SJSA1 (cell line): ENCODE data around the gene GPALPP1. TPM values are rescaled to one million over a fixed set of nuclear protein-coding genes. Genes with fewer than 3 reads are reported as not detected.
"Not testable (repeated sequence)": the region's sequence is repeated elsewhere in the genome, so short reads cannot be mapped to it uniquely, and the experiment has no call there.

Experiments
- DNase-seq, 2 experiments: peaks; one replicate each; pipeline ENCODE4 v3.0.0-alpha.2; 2015 to 2020; ENCODE audit warnings: low spot score in 2 of 2, low read depth in 1 of 2
- H3K27ac ChIP-seq: fragments of 250-450 bp; sonication (Bioruptor Pico); 2 replicates; pipeline ENCODE4 v1.5.1; 2020; ENCODE audit warnings: mild to moderate bottlenecking, moderate library complexity
- H3K27me3 ChIP-seq: fragments of 250-450 bp; sonication (Bioruptor Pico); replicated peaks from 2 replicates; pipeline ENCODE4 v1.5.1; 2020; ENCODE audit warnings: mild to moderate bottlenecking, moderate library complexity
- H3K36me3 ChIP-seq: fragments of 250-450 bp; sonication (Bioruptor Pico); 2 replicates; pipeline ENCODE4 v1.5.1; 2020; ENCODE audit warnings: mild to moderate bottlenecking
- H3K4me1 ChIP-seq: fragments of 250-450 bp; sonication (Bioruptor Pico); replicated peaks from 2 replicates; pipeline ENCODE4 v1.6.1; 2021; ENCODE audit warnings: mild to moderate bottlenecking
- H3K4me3 ChIP-seq: fragments of 250-450 bp; sonication (Bioruptor Pico); 2 replicates; pipeline ENCODE4 v1.5.1; 2020; ENCODE audit warnings: mild to moderate bottlenecking
- H3K9me3 ChIP-seq: fragments of 250-450 bp; sonication (Bioruptor Pico); replicated peaks from 2 replicates; pipeline ENCODE4 v1.5.1; 2020; ENCODE audit warnings: mild to moderate bottlenecking
- total RNA-seq: library from RNA; depleted of rRNA; stranded (reverse); fragments of >200 nt; shearing (Covaris generic); gene quantifications from 2 replicates; pipeline ENCODE4 v1.2.3, GENCODE V29; 2014; rRNA removed

The GPALPP1 gene
- total RNA-seq, 1 experiment from 2014 or later, result 32.2 TPM

- Histone ChIP-seq H3K4me3 (no peak overlapping the region), H3K27me3 (no peaks in the 10 kb centered on the region), H3K9me3 (no peaks in the 10 kb centered on the region), H3K4me1 (peaks cover 14% of the 10 kb centered on the region), H3K27ac (no peak overlapping the region), H3K36me3 (no peaks in the 10 kb centered on the region)
- DNase-seq, result no peak
These were observed 70.7 kb downstream of the GPALPP1 start for GRCh38 chr13:45060062-45060461.

- no peaks in the 10 kb centered on the region for H3K4me1 ChIP-seq
- H3K27ac ChIP-seq, result no peak overlapping the region
- no peak overlapping the region for H3K4me3 ChIP-seq
- H3K9me3 ChIP-seq, result no peaks in the 10 kb centered on the region
- no peak for DNase-seq
- no peaks in the 10 kb centered on the region for H3K27me3 ChIP-seq
- H3K36me3 ChIP-seq, result no peaks in the 10 kb centered on the region
These were observed 74.0 kb downstream of the GPALPP1 start for GRCh38 chr13:45063261-45063860.

DNA sequence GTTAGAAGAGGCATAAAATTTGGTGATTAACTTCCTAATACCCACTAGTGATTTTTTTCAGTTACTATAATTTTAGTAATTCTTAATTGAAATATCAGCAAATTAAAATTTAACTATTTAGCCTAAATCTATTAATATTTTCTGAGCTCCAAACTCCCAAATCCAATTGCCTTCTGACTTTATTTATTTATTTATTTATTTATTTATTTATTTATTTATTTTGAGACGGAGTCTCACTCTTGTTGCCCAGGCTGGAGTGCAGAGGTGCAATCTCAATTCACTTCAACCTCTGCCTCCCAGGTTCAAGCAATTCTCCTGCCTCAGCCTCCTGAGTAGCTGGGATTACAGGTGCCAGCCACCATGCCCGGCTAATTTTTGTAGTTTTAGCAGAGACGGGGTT is 74.6 kb downstream of the GPALPP1 start:
- not testable (repeated sequence) for H3K4me3 ChIP-seq, H3K36me3 ChIP-seq, H3K4me1 ChIP-seq, H3K27ac ChIP-seq, H3K27me3 ChIP-seq, DNase-seq, H3K9me3 ChIP-seq

DNA sequence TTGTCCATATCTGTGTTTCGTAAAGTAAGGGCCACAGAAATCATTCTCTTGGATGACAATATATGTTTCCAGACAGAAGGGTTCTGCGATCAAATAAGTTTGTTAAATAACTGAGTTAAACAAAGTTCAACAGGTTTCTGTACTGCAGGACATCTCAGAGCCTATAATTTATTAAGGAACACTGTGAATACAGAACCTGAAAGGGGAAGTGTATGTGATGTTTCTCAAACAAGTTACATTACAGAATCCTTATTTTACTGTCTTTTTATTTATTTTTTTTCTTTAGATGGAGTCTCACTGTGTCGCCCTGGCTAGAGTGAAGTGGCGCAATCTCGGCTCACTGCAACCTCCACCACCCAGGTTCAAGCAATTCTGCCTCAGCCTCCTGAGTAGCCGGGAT is 75.6 kb downstream of the GPALPP1 start:
- H3K27me3 ChIP-seq, result no peaks in the 10 kb centered on the region
- no peaks in the 10 kb centered on the region for H3K4me1 ChIP-seq

GRCh38 chr13:45068036-45069001 is 79.0 kb downstream of the GPALPP1 start:
- H3K4me3 ChIP-seq, result no peak overlapping the region
- H3K9me3 ChIP-seq, result no peaks in the 10 kb centered on the region
- H3K36me3 ChIP-seq, result no peaks in the 10 kb centered on the region
- no peak overlapping the region for H3K27ac ChIP-seq
- H3K4me1 ChIP-seq, result no peaks in the 10 kb centered on the region
- no peaks in the 10 kb centered on the region for H3K27me3 ChIP-seq
- no peak for DNase-seq

More for the DNA sequence above, 75.6 kb downstream of the GPALPP1 start:
- Histone ChIP-seq H3K36me3 (no peaks in the 10 kb centered on the region), H3K27ac (no peak overlapping the region), H3K9me3 (no peaks in the 10 kb centered on the region), H3K4me3 (no peak overlapping the region)
- DNase-seq, result no peak

GRCh38 chr13:45073809-45074208 is 84.5 kb downstream of the GPALPP1 start:
- no peaks in the 10 kb centered on the region for H3K4me1 ChIP-seq
- no peak overlapping the region for H3K27ac ChIP-seq
- no peaks in the 10 kb centered on the region for H3K36me3 ChIP-seq
- no peaks in the 10 kb centered on the region for H3K27me3 ChIP-seq
- H3K9me3 ChIP-seq, result no peaks in the 10 kb centered on the region
- no peak for DNase-seq
- no peak overlapping the region for H3K4me3 ChIP-seq

DNA sequence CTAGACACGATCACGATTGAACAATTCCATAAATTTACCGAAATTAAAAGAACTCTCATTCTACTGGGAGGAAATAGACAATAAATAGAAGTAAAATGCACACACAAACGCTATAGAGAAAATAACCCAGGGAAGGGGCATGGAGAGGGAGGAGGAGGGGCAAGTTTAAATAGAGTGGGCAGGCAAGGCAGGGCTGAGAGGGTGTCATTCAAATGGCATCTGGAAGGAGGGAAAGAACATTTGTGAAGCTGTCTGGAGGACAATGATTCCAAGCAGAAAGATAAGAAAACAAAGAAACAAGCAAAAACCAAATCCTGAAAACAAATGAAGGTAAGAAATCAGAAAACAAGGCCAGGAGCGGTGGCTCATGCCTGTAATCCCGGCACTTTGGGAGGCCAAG is 85.4 kb downstream of the GPALPP1 start:
- H3K4me1 ChIP-seq, result no peaks in the 10 kb centered on the region
- no peaks in the 10 kb centered on the region for H3K9me3 ChIP-seq
- H3K27ac ChIP-seq, result no peak overlapping the region
- no peak overlapping the region for H3K4me3 ChIP-seq
- no peak for DNase-seq
- H3K36me3 ChIP-seq, result no peaks in the 10 kb centered on the region
- no peaks in the 10 kb centered on the region for H3K27me3 ChIP-seq

- Histone ChIP-seq H3K27ac (no peak overlapping the region), H3K36me3 (no peaks in the 10 kb centered on the region), H3K27me3 (no peaks in the 10 kb centered on the region), H3K9me3 (no peaks in the 10 kb centered on the region), H3K4me3 (no peak overlapping the region), H3K4me1 (no peaks in the 10 kb centered on the region)
- DNase-seq, result no peak
These were observed 88.7 kb downstream of the GPALPP1 start for GRCh38 chr13:45078003-45078402.

Other genes with a start within 250 kb of the GPALPP1 start
- gene NUFIP1, start 67 bp upstream of the GPALPP1 start, total RNA-seq, result 3.8 and 7.1 TPM in 2 replicates
- gene GTF2F2, start 131.0 kb downstream of the GPALPP1 start, total RNA-seq, result 35.0 and 37.7 TPM in 2 replicates
- gene KCTD4, start 211.5 kb downstream of the GPALPP1 start, total RNA-seq, result 0.08 TPM in 1 of 2 replicates, not detected in the other